H7 (cell line): ENCODE data around the gene HACD2. TPM values are rescaled to one million over a fixed set of nuclear protein-coding genes. Genes with fewer than 3 reads are reported as not detected.

Source experiments
- DNase-seq: peaks from one replicate; pipeline ENCODE4 v3.0.0; 2012
- H3K27me3 ChIP-seq: 2 replicates; pipeline ENCODE4 v1.6.0; 2011; ENCODE audit warnings: mild to moderate bottlenecking, low read length; ENCODE audit not compliant: control insufficient read depth, insufficient read depth
- H3K36me3 ChIP-seq: replicated peaks from 2 replicates; pipeline ENCODE4 v1.5.1; 2011; ENCODE audit warnings: low read length; ENCODE audit not compliant: control insufficient read depth, insufficient read depth
- H3K4me3 ChIP-seq: 2 replicates; pipeline ENCODE4 v1.5.1; 2011; ENCODE audit warnings: low read depth, mild to moderate bottlenecking, control low read depth, low read length, moderate library complexity; ENCODE audit not compliant: insufficient read depth
- total RNA-seq: library from RNA; depleted of rRNA; stranded (reverse); fragments of >200 nt; shearing (Covaris generic); gene quantifications from 2 replicates; pipeline ENCODE4 v1.2.3, GENCODE V29; 2014; rRNA removed

HACD2 gene
- total RNA-seq: 15.0 and 17.2 TPM in 2 replicates

- Histone ChIP-seq H3K27me3 (no peaks in the 10 kb centered on the region), H3K36me3 (no peaks in the 10 kb centered on the region), H3K4me3 (peak within 1 kb of the TSS; percentile 65)
- DNase-seq: peak; percentile 94
Observed at GRCh38 chr3:123584988-123585937, at the start of gene HACD2. TSS of gene HACD2 (minus strand) at chr3:123585053. CDS start at chr3:123585027, 26 bp downstream.

- peak; percentile 32 for DNase-seq
- H3K4me3 ChIP-seq: no peak overlapping the region
- no peaks in the 10 kb centered on the region for H3K27me3 ChIP-seq
- H3K36me3 ChIP-seq: no peaks in the 10 kb centered on the region
Observed at GRCh38 chr3:123634149-123635051, 49.5 kb upstream of the HACD2 start.

GRCh38 chr3:123633530-123633929, 48.7 kb upstream of the HACD2 start:
- peak; percentile 2 for DNase-seq
- H3K36me3 ChIP-seq: no peaks in the 10 kb centered on the region
- H3K27me3 ChIP-seq: no peaks in the 10 kb centered on the region
- no peak overlapping the region for H3K4me3 ChIP-seq

- H3K4me3 ChIP-seq: no peak overlapping the region
- peak; percentile 64 for DNase-seq
- H3K36me3 ChIP-seq: no peaks in the 10 kb centered on the region
- H3K27me3 ChIP-seq: no peaks in the 10 kb centered on the region
Observed at GRCh38 chr3:123632161-123632655, 47.4 kb upstream of the HACD2 start.

- peak; percentile 60 for DNase-seq
- no peaks in the 10 kb centered on the region for H3K36me3 ChIP-seq
- no peaks in the 10 kb centered on the region for H3K27me3 ChIP-seq
- H3K4me3 ChIP-seq: no peak overlapping the region
Observed at GRCh38 chr3:123629747-123630047, 44.8 kb upstream of the HACD2 start.

GRCh38 chr3:123628996-123629746, 44.3 kb upstream of the HACD2 start:
- Histone ChIP-seq H3K27me3 (no peaks in the 10 kb centered on the region), H3K36me3 (no peaks in the 10 kb centered on the region), H3K4me3 (no peak overlapping the region)
- DNase-seq: no peak

- H3K4me3 ChIP-seq: no peak overlapping the region
- no peaks in the 10 kb centered on the region for H3K27me3 ChIP-seq
- no peaks in the 10 kb centered on the region for H3K36me3 ChIP-seq
- DNase-seq: no peak
Observed at GRCh38 chr3:123627673-123628670, 43.1 kb upstream of the HACD2 start.

GRCh38 chr3:123626881-123627280, 42.0 kb upstream of the HACD2 start:
- DNase-seq: no peak
- Histone ChIP-seq H3K36me3 (no peaks in the 10 kb centered on the region), H3K4me3 (no peak overlapping the region), H3K27me3 (no peaks in the 10 kb centered on the region)

GRCh38 chr3:123624302-123624701, 39.4 kb upstream of the HACD2 start:
- Histone ChIP-seq H3K4me3 (no peak overlapping the region), H3K27me3 (no peaks in the 10 kb centered on the region), H3K36me3 (no peaks in the 10 kb centered on the region)
- no peak for DNase-seq

- Histone ChIP-seq H3K27me3 (no peaks in the 10 kb centered on the region), H3K4me3 (no peak overlapping the region), H3K36me3 (no peaks in the 10 kb centered on the region)
- DNase-seq: no peak
Observed at GRCh38 chr3:123623346-123623880, 38.6 kb upstream of the HACD2 start.

- Histone ChIP-seq H3K27me3 (no peaks in the 10 kb centered on the region), H3K4me3 (no peak overlapping the region), H3K36me3 (no peaks in the 10 kb centered on the region)
- no peak for DNase-seq
Observed at GRCh38 chr3:123622766-123623165, 37.9 kb upstream of the HACD2 start.

- no peaks in the 10 kb centered on the region for H3K36me3 ChIP-seq
- no peaks in the 10 kb centered on the region for H3K27me3 ChIP-seq
- no peak for DNase-seq
- no peak overlapping the region for H3K4me3 ChIP-seq
Observed at GRCh38 chr3:123621850-123622189, 37.0 kb upstream of the HACD2 start.

GRCh38 chr3:123621186-123621849, 36.5 kb upstream of the HACD2 start:
- no peak for DNase-seq
- H3K27me3 ChIP-seq: no peaks in the 10 kb centered on the region
- H3K36me3 ChIP-seq: no peaks in the 10 kb centered on the region
- no peak overlapping the region for H3K4me3 ChIP-seq
